SHP77 (cell line): ENCODE results near the gene SEMA6A.

ENCODE experiments used
- DNase-seq, 2 experiments: peaks; one replicate each; lab custom pipeline; 2025; lab: John Stamatoyannopoulos, UW

The SEMA6A gene

DNA sequence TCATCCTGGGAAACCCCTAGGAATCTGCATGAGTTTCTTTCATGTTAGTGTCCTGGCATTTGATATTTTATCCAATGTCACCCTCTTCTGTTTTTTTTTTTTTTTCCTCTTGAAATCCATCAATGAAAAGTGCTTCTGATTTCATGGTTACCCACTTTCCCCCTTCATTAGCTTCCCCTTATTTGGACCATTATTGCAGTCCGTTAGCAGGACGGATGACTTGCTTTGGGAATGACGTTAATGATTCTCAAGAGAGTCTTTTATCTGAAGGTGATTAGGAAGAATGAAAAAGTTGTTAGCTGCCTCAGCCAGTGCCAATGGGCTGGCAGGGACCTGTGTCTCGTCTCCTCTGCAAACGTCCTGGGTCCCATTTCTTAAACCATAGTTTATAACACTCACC is 134.7 kb downstream of the SEMA6A start:
- DNase-seq: no peak

DNA sequence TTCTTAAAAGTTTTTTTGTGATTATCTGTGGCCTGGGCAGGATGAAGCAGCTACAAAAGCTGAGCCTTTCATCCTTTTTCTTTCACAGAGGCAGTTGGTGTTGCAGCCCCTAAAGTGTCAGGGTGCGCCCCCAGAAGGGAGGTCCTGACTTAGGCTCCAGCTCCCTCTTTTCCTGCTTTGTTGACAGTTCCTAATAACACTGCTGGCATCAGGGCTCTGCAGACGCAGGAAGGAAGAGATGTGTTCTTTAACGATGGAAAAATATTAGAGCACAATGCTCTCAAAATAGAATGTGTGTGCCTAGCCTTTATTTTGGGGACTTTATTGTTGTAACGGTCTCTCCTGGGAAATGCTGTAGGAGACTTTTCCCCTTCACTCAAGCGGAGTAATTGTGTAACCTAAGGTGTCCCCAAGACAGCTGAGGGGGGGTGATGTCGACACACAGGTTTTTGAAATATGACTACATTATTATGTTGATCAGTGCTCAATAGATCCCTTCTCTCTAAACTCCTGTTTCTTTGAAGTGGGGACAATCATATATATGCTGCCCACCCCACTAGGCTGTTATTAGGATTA is 135.6 kb downstream of the SEMA6A start:
- DNase-seq: no peak

DNA sequence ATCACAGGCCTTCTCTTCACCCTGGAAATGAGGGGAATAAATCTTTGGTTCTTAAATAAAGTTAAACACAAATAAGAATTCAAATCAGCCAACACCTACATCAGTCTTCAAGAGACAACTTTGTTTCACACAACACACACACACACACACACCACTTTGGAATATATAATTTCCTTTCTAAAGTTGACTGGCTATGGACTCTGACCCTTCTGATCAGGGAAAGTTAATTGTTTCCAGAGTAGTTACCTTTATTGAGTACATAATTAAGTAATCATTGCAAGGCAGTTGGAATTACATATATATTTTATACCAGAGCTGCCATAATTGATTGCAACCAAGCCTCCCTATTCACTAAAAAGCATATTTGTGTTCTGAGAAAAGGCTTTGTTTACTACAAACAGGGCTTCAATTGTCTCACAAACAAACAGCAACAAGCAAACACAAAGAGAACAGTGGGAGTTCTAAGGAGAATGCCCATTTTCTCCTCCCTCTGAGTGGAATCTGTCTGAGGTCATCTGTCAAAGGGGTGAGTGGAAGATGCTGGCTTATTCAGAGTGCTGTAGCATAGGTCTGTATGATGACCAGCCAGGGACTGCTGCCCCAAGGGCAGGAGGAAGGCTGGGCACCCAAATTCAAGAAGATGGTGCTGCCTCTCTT is 136.6 kb downstream of the SEMA6A start:
- no peak for DNase-seq

DNA sequence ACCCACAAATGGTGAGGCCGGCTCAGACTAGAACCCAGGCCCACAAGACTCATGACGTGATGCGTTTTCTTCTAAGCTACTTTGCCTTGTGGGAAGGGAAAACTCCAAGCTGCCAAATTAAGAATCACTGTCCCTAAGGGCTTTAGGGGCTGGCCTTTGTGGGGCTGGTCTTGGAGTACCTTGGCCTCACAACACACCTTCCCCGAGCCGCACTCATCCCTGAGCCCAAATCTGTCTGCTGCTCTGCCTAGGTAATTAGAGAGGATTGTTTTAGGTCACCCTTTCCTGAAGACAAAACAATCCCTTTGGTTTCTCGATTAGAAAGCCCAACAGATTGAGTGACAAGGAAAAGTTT is 137.3 kb downstream of the SEMA6A start:
- no peak for DNase-seq

DNA sequence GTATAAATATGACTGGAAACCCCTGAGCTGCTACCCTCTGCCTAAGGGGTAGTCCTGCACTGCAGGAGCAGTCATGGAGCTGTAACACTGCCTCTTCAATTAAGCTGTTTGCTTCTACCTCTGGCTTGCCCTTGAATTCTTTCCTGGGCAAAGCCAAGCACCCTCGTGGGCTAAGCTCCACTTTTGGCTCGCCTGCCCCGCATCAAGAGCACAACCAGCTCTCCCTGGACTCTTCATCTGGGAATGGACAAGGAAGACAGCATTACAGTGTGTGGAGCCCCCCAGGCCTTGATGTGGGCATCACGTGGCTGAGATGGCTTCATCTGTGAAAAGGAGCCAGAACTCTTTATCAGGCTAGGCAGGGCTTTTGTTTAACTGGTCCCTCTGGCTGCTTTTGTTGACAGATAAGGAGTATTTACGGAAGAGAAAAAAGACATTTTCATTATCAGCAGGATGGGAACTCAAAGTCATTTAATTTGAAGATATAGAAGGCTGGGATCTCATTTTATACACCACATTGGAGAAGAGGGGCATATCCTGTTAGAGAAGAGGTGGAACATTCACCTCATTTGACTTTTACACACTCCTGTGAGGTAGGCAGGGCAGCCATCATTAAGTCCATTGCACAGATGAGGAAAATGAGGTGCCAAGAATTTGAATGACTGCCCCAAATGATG is 137.8 kb downstream of the SEMA6A start:
- no peak for DNase-seq

DNA sequence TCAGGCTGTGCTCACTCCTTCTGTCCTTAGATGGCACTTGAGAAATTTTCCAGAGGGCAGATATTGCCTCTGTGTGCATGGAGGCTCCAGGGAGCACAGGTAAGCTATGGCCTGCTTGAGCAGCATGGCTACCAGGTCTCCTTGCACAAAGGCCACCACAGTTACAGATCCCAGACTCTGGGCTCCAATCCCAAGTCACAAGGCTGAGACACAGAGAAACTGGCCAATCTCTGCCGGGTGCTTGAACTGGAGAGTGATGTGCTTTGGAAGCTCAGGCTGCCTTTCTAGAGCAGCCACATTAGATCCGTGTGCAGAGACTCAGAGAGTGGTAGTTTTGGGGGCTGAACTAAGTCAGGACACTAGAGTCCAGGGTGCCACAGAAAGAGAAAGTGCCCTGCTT is 145.7 kb downstream of the SEMA6A start:
- DNase-seq: no peak

DNA sequence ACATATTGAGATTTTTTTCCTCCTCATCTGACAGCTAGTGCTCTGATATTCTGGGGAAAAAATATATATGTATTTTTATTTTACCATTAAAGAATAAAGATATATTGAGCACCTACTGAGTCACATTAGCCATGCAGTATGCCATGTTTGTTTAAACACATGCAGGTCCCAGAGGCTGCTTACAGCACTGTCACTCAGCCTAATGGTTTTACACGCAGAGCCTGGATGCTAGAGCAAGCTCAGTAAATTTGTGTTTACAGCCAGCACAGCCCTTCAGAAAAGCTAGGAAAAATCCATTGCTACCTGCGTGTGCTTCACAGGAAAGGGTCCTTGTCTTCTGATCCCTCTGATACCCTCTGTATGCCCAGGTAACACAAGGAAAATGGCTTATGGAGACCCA is 146.2 kb downstream of the SEMA6A start:
- no peak for DNase-seq

DNA sequence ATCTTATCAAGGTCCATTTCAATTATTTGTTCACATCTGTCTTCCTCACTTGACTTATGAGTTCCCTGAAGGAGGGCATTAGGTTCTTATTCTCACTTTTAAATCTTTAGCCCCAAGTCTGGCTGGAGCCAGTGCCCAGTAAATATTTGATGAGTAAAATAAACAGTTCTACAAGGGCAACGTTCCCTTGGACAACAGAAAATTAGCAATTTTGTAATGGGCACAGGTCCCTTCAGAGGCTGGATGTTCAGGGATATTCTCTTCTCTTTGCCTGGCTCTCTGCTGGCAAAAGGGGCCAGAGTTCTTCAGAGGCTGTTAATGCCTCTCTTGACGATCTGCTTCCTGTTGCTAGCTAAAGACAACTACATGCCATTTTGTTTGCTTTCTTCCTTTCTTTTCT is 149.7 kb downstream of the SEMA6A start:
- no peak for DNase-seq

DNA sequence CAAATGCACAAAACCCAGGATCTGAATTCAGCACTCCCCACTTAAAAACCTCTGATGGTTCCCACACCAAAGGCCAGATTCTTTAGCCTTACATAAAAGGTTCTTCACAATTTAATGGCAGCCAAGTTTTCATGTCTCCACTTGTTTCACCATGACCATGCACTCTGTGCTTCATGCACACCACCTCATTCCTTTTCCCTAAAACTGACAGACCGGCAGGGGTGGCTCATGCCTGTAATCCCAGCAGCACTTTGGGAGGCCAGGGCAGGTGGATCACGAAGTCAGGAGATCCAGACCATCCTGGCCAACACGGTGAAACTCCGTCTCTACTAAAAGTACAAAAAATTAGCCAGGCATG is 150.4 kb downstream of the SEMA6A start:
- no peak for DNase-seq

DNA sequence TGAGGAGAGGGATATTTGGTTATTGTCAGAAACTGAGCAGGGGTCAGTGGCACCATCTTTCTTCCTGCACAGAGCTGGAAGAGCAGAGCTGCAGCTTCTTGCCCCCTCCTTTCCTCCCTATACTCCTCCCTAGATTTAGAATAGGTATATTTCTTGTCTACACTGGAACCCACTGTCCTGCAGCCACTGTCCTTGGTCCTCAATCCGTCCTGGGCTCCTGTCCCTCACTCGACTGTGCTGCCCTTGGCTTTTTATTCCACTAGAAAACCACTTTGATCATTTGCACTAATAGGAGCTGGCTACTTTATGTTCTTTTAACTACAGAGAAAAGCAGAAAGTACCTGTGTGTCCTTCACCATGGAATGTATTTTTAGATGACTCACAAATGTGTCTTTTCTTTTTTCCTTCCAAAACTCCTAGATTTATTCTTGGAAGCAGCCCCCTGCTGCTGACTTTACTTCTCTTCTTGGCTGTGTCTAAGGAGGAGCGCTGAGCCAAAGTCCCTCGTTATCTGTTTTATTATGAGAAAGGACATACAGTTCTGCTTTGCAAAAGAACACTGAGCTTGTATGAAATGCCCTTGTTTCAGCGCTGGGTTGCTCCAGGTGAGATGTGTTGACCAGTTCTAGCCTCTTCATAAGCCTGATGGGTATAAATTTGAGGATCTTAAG is 150.9 kb downstream of the SEMA6A start:
- no peak for DNase-seq

DNA sequence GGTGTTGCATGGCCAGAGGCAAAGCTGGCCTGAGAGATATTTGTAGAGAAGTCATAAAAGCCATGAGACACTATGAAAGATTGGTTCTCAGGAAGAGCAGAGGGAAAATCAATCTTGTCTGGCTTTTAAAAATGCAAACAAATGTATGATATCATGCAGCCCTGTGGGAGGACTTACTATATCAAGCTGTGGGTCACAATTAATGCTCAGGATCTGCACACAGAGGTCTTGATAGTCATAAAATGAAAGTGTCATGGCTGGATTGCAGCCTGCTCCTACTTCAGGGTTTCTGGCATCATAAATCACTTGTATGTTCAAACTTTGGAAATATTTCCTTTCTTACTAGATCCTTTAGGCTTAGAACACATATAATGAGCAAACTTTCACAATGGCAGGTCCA is 151.5 kb downstream of the SEMA6A start:
- no peak for DNase-seq

DNA sequence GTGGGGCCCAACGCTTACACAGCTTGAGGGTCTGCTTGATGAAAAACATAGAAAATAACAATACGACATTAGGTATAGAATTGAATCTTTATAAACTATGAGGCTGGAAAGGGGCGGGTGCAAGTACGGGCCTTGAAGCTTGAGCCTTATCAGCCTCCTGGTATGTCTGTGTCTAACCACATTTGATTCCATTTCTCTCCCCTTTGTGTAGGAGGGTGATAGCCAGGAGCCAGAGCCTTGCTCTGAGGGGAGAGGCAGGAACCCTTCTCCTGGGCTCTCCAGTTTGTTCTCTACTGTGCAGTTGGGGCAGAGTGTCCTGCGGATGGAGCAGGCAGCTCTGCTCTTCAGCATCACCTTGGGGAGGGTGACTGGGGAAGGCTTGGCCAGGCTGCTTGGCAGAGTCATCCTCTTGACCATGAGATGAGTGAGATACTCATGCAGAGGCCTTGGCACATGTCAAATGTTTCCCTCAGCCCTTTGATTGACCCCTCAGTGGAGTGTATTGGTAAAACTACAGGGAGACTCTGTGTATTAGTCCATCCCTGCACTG is 153.5 kb downstream of the SEMA6A start:
- no peak for DNase-seq

DNA sequence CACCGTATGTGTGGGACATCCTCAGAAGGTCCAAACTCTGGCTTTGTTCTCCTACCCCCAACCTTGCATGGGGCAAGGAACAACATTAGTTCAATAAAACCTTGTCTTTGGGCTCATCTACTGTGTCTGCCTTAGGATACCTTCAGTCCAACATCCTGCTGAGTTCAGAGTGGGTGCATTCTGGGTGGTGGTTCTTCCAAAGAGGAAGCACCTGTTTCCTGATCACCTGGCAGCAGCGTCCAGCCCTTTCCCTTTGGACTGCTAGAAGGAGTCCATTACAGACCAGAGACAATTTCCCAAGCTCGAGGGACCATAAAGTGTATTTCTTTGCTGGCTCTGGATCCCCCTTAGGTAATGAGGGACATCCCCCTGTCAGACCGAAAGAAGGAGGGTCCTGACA is 154.1 kb downstream of the SEMA6A start:
- DNase-seq: no peak

DNA sequence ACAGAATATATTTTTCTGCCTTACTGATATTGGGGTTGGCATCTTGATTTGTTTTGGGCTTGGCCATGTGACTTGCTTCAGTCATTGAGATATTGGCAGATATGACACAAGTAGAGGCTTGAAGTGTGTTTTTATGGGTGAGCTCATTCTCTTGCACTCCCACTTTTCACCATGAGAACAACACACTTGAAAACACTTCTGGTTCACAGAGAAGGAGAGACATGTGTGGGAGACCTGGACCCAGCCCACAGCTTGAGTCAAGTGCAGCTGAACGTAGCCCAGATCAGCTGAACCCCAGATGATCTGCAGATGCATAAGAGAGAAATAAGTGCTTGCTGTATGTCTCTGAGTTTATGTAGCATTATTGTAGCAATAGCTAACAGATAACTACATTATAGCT is 155.4 kb downstream of the SEMA6A start:
- DNase-seq: no peak

DNA sequence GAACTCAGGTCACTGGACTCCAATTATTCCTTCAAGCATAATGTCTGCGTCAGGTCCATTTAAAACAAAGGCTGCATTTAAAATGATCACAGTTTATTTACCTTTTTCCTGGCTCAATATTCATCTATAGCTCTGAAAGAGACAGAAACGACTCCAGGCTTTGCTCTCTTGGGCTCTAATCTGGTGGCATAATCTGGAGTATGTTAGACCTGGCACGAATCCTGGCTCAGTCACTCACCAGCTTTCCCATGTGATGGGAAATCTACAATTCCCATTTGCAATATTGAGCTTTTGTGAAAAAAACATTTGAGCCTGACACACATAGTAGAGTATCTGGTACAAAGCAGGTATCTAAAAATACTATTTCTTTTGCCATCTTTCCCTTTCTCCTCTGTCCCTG is 155.8 kb downstream of the SEMA6A start:
- no peak for DNase-seq

DNA sequence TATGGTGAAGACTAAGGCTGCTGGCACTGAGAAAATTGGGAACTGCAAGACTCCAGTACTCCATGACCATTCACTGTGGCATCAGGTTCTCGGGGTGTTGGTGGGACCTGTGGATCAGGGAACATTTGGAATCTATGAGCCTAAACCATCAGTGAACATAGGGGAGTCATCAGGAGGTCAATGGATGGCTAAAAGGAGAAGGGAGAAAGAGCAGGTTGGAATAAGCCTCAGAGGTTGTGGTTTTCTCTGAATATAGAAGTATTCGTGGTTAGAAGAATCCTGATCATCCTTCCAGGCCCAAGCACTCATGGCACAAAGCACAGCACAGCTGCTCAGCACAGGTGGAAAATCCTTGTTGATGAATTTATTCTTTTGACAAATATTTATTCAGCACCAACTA is 156.6 kb downstream of the SEMA6A start:
- no peak for DNase-seq

DNA sequence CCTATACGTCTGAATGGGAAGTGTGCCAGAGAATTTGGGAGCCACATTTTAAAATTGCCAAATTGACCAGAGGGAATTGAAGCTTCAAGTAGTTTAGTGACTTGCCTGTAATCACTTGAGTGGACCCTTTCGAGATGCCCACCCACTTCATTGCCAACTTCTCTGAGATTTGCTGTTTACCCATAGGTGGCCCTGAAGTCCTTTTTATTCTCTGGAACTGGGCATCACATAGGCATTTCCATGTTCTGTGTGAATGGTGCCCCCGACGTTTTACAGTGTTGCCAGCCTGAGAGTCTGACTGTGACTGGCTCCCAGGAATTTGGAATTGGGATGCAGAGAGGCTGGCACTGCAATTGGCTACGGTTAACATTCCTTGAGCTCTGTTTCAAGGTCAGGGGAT is 158.6 kb downstream of the SEMA6A start:
- DNase-seq: no peak

DNA sequence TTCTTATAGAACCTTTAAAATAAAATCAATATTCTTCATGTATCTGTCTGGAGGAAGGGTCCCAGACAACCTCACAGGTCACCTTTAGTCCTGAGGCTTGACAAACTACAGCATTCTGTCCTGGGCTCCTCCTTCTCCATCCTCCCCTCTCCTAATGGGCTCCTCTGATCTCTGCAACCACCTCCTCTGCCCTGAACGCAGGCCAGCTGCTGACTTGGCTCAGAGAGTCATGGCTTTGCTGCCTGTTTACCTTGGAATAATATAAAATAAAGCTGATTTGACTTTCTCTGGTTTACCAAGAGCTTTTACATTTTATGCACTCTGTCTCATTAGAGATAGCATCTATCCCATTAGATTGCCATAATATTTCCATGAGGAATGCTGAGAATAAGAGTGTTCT is 159.4 kb downstream of the SEMA6A start:
- DNase-seq: no peak

DNA sequence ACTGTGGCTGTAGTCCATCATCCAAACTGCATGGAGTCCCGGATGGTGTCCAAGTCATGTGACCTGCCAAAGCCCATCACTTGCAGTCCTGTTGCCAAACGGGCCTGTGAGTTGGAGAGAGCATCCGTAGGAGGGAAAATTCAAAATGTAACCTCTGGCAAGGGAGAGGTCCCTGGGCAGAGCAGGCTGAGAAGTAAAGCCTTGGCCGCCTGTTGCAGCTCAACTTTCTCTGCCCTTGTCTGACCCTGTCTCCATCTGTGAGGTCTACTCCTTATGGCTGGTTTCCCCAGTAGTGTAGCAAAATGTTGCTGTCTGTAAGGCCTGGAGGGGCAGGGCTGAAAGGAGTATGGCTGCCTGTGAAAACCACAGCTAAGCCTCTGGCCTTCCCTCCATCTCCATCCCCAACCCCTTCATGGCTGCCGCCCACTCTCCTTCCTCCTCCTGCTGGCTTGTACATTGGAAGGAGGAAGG is 163.5 kb downstream of the SEMA6A start:
- DNase-seq: no peak

DNA sequence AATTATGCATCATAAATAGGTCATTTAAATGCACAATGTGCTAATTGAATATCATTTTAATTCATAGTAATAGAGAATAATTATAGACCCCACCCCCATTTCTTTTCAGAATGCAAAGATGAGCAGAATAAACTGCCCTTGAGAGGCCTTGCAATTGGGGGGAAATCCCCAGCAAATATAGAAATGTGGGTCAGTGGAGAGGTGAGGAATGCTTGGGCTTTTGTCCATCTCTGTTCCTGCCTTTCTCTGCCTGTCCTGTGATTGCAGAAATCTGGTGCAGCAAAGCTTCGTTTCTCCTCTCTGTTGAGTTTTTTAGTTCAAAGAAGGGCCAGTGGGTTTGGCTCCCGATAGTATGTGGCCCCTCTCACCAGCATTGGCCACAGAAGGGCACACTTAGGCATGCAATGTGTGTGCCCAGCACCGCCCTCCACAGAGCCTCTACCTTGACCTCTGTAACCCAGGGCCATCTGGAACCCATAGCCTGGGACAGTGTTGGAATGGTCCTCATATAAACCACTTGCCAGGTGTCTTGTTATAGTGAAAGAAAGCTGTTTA is 164.2 kb downstream of the SEMA6A start:
- DNase-seq: no peak

DNA sequence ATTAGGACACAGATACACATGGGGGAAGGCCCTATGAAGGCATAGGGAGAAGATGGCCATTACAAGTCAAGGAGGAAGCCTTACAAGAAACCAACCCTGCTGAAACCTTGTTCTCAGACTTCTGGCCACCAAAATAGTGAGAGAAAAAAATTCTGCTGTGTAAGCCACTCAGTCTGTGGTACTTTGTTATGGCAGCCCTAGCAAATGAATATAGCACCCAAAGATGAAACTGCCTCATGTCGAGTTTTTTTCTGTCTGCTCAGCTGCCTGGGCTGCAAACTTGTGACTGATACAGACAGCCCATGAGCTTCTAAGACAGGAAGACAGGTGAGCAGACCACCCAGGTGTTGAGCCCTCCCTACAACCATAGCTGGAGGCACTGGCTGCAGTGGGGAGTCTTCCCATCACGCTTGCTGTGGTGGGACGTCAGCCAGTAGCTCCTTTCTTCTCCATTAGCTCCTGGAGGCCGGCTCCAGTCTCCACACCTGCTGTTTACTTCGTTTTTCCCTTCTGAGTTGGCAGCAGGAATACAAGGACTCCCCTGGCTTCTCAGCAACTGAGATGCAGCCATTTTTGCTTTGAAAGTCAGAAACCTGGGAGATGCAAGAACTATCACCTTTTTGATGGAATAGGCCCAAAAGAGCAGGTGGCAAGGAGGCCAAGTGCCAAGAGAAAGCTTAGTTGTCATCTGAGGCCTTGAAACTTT is 164.9 kb downstream of the SEMA6A start:
- no peak for DNase-seq
